SK-MEL-5 (cell line): ENCODE measurements around the gene DCDC1. TPM values are rescaled to one million over a fixed set of nuclear protein-coding genes. Genes with fewer than 3 reads are reported as not detected.
A peak's percentile ranks its signal among the peaks of the same experiment; 100 is the strongest.

Experiments
- DNase-seq: peaks from one replicate; pipeline ENCODE4 v3.0.0-alpha.2; 2016; ENCODE audit warnings: low read depth, low spot score
- in situ Hi-C: cut with HindIII; loops from 2 replicates; pipeline ENCODE4 v1.10.0; 2016; ENCODE audit warnings: low sequenced_read_pairs, high pct_unique_total_duplicates, low pct_unique_long_range_greater_than_20kb
- total RNA-seq: library from RNA; depleted of rRNA; stranded (reverse); fragments of >200 nt; shearing (Covaris generic); gene quantifications from 2 replicates; pipeline ENCODE4 v1.2.3, GENCODE V29; 2014

DCDC1 gene
- total RNA-seq, 1 experiment from 2014 or later, result not detected

DNA sequence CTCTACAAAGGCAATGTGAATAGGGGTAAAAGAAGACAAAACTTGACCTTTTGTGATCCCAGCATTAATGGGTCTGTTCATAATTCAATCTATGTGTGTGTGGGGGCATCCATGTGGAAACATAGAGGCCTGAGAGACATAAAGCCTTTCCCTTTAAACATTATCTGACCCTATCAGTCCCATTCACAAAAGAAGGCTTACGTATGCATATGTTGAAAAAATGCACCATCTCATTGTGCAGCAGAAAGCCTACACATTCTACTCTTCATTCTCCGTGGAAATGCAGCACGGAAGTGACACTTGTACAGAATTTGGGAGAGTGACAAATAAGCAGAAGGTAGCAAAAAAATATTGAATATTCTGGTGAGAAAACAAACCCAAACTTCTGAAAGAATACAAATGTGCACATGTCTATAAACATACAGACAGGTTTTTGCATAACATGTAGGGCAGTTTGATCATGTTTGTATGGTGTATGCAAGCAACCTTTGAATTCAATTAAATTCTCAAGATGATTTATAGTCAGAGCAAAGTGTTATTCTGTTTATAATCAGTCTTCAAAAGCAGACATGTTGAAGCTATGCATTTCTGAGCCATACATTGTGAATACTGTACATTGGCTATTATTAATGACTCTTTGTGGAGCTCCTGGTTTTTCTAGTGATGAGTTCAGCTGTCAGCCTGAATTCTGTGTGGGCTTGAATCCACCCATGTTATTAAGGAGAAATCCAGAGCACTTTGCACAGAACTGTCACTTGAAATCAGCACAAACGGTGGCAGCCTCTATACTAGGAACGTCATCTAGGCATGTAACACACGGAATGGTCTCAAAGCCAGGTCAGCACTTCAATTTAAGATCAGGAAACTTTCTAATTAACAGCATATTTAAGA, 236.8 kb downstream of the DCDC1 start:
- DNase-seq, result no peak
- in situ Hi-C loops, result no loop called here

DNA sequence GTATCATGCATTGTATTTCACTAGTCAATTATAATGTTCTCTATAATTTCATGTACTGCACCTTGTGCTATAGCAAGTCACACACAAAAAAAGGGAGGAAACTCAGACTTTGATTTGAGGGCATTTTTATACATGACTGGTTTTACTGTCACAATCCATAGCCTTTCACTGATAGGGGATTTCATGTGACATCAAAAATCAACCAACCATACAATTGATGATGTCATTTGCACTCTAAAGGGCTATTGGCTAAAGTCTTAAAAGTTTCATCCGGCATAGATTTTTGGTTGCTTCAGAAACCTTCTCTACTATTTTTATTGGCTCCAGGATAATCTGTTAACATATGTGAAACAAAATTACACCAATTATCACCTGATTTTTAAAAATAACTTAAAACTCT, 237.8 kb downstream of the DCDC1 start:
- DNase-seq, result no peak
- in situ Hi-C loops, result no loop called here

DNA sequence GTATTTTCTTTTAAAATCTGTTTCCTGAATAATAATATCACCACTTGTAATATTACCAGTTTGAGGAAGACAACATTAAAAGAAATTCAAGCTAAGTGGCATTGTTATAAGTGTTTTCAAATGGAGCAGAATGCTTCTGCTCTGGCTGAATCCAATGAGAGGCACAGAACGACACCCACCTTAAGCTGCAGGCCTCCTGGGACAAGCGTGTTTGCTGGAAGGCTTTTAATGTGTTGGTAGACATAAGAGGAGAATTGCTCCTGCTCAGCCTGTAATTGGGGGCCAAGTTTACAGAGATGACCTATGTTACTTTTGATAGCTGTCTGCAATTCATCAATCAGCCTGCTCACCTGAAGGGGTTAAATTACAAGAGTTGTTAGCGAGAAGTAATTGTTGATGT, 242.2 kb downstream of the DCDC1 start:
- no peak for DNase-seq
- in situ Hi-C loops, result no loop called here

DNA sequence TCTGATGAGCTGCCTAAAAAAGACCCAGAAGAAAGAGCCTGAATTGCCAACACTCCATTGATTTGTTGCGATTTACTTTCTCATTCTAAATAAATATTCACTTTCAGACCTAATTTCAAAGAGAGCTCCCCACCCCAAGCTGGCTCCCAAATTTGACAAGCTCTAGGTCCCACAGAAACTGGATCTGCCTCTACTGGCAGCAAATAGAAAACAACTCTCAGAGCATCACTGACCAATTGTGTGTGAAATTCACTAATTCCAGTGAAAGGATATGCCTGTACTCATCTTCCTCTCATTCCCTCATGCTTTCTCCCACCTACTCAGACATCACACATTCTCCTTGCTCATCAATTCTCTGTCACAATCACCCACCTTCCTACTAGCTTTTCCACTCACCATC, 249.1 kb downstream of the DCDC1 start:
- in situ Hi-C loops, result no loop called here
- DNase-seq, result no peak

DNA sequence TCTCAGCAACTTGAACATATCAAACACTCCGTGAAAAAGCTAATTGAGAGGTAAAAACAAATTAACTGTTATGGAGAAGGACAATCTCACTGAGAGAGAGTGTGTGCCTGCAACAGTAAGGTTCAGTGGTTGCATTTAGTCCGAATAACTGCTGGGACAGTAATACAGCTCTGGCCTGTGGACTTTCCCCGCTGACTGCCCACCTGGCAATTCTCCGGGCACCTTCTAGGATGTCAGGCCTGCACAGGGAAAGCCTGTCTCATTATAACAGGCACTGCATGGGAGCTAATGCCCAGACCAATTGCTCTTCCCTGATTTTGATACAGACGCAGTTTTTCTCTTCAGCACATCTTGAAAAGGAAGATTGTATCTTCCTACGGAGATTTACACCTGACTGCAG, 251.0 kb downstream of the DCDC1 start:
- DNase-seq, result no peak
- in situ Hi-C loops, result no loop called here

DNA sequence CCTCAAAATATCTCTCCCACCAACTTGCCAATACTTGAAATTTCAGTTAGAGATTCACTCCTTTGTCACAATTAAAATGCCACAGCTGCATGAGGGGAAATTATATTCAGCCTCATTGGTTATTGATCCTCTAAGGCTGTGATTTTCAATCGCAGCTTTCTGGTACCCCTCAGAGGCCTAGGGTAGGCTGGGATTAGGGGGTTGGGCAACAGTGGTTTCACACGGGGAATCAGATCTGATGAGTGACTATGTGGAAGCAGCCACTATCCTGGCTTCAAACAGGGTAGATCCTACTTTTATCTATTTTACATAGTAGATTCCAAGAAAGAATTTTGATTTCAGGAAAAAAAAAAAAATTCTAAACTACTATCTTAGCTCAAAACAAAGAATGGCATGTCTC, 252.5 kb downstream of the DCDC1 start:
- DNase-seq, result no peak
- in situ Hi-C loops, result no loop called here

DNA sequence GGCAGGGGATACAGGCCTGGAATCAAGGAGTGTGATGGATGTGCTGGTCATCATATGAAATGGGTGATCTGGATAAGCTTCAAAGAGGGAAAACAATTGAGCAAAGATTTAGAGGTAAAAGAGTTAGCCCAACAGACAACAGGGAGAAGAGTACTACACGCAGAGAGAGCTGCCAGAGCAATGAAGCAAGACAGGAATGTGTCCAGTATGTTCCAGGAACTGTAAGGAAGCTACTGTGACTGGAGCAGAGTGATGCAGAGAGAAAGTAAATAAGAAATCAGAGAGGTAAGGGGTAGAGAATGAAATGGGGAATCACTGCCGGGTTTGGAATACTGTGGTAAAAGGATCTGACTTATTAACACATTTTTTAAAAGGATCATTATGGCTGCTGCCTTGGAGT, 255.1 kb downstream of the DCDC1 start:
- in situ Hi-C loops, result no loop called here

DNA sequence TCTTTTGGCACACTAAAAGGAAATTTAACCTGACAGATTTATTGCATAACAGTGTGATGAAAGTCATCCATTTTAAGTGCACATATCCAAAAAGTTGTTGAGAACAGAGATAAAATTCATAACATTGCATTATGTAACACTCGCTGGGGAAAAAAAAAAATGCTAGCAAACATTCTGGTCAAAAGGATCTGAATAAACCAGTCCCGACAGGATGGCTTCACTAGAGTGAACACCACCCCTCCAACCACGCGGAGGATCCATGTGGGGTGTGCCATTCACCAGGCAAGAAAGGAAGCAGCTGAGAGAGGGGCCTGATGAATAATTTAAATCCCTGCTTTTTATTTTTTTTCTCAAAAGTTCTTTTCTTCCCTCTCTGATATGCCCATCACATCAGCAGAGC, 258.7 kb downstream of the DCDC1 start:
- in situ Hi-C loops, result no loop called here
- DNase-seq, result no peak

More for the DNA sequence above, 255.1 kb downstream of the DCDC1 start:
- DNase-seq, result no peak

DNA sequence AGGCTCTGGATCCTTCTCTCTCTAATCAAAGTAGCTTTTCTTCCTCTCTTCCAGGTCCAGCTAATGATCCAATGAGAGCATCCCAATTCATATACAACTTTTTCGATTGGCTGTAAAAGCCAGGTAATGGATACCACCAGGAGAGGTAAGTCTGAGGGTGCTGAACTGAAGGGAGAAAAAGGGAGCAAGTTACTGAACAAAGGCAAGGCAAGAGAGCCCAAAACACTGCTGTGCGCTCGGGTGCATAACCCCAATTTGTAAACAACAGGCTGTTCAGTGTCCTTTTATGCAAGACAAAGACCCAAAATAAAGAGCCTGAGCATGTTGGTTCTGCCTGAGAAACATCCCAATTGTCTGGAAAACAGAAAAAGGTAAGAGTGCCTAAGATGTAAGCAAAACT, 260.1 kb downstream of the DCDC1 start:
- in situ Hi-C loops, result no loop called here

DNA sequence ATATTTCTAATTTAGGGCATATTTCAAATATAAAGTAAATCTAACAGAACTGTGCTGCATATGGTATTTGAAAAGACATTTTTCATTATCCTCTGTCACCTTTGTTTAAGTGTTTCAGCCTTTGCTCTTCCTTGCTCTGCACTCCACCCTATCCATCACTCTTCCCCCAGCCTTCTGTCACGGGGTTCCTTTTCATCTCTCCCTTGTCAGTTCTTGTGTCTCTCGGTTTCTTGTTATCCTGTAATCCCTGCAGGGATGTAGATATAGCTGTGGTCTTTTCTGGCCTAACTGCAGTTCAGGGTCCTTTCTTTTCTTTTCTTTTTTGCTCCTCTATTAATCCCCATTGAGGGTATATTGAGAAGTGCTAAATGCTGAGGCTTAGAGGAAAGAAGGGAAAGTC, 261.9 kb downstream of the DCDC1 start:
- in situ Hi-C loops, result no loop called here
- DNase-seq, result no peak

More for the DNA sequence above, 260.1 kb downstream of the DCDC1 start:
- DNase-seq, result no peak

DNA sequence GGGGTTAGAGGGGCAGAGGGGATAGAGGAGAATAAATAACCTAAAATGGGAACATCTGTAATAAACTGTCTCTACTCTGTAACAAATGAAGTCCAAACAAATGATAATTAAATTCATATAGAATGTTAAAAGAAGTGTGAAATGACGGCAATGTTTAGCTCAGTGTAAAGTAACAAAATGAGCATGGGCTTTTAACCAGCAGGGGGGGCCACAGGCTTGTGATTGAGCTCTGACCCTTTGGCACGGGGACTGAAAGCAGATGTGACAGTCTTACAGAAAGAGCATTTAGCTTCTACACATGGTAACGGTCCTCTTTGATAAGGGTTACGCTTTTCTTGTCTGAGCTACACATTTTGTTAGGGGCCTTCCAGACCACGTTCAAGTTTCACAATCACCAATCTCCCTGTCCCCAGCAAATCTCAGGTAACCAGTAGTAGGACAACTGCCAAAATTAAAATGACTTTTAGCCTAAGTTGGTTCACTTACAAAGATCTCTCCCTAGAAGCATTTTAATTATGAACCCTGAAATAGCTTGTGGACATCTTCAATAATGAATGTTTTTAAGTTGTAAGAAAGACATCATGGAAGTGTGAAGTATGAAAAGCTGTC, 262.5 kb downstream of the DCDC1 start:
- peak; percentile 75 for DNase-seq
- in situ Hi-C loops, result no loop called here

DNA sequence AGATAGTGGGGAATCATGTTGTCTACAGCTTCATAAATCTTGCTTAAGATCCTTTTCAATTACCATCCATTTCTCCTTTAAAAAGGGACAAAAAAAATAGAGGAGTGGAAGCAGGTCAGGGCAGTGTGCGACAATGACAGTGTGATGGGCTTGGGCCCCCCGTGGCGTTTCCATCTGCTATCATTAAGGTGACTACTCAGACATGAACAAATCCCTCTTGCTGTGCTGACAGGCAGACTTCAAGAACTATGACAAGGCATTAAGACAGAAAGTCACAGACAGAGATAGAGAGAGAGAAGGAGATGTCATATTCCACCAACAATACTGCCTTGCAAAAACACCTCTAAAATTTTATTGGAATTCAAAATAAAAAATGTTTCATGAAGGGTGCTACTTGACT, 263.2 kb downstream of the DCDC1 start:
- no peak for DNase-seq
- in situ Hi-C loops, result no loop called here

DNA sequence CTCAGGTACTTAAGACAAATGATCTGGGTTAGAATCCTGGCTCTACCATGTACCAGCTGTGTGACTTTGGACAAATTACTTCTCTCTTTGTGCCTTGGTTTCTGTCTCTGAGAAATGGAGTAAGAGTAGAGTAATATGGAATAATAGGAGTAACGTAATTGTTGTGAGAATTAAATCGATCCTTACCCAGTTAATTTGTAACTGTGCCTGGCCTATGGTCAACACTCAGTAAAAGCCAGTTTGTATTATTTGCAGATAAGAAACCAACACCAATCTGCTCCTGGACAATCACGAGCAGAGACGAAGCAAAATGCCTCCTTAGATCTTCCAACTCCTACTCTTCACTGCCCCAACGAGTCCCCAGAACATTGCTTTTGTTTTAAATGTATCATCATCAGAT, 266.7 kb downstream of the DCDC1 start:
- DNase-seq, result no peak
- in situ Hi-C loops, result no loop called here

DNA sequence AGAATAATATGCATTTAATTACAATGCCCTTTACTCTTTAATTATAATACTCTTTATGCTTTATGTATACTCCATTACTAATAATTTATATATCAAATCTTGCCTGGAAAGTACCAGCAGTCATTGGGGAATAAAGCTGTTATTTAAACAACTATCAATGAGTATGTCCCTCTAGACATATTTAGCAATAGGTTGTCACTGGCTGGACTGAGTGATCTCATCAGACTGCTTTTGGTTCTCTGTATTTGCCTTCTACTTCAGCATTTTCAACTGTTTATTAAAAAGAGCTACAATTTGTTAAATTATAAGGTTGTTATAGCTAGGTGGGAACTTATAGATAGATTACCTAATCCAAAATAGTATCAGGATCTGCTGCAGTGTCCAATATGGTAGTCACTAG, 267.2 kb downstream of the DCDC1 start:
- in situ Hi-C loops, result no loop called here
- DNase-seq, result no peak

DNA sequence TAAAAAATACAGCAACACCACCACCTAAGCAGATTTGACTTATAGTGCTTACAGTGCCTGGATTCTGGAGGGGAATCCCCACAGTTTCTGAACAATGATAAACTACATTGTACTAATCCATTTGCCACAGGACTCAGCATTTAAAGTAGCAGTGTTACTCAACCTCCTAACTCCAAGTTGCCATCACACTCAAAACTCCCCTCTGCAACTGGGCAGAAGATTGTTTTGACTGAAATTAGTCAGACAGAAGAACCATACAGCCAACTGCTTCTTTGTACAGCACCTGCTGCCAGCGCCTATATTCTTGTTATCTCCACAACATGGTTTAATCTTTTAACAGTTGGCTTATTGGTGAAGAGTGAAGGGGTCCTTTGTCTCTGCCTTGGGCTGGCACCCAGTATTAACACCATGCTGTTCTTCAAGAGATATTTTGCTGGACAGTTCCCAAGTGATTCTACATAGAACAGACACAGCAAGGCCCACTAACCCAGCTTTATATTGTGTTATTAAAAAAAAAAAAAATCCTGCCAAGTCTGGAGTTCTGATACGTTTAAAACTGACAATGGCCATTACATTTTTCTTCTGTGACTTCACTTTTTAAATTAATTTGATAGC, 273.2 kb downstream of the DCDC1 start:
- in situ Hi-C loops, result no loop called here
- DNase-seq, result no peak

DNA sequence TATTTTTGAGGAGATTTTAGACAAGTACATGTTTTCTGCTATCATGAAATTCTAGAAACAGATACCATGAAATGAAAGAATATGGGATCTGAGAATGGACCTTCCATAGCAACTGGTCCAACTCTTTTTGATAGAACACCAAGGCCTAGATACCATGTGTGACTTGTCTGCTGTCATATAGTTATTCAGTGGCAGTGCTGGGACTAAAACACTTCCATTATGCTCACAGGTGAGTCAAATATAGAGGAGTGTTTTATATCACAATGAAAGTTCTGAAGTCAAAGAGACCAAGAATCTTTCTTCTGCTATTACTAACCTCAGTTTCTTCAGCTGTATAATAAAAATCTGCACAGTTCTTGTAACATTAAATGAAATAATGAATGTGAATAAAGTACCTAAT, 276.9 kb downstream of the DCDC1 start:
- in situ Hi-C loops, result no loop called here
- DNase-seq, result no peak

DNA sequence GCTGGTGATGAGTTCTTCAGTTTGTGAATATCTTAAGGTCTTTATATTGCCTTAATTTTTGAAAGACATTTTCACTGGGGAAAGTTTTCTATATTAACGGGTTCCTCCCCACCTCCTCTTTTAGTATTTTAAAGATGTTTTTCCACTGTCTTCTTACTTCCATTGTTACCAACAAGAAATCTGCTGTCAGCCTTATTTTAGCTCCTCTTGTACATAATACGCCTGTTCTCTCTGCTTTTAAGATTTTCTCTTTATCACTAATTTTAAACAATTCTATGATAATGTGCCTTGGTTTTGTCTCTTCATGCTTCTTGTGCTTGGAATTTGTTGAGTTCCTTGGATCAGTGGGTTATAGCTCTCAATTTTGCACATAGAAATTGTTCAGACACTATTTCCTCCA, 280.4 kb downstream of the DCDC1 start:
- no peak for DNase-seq
- in situ Hi-C loops, result no loop called here

DNA sequence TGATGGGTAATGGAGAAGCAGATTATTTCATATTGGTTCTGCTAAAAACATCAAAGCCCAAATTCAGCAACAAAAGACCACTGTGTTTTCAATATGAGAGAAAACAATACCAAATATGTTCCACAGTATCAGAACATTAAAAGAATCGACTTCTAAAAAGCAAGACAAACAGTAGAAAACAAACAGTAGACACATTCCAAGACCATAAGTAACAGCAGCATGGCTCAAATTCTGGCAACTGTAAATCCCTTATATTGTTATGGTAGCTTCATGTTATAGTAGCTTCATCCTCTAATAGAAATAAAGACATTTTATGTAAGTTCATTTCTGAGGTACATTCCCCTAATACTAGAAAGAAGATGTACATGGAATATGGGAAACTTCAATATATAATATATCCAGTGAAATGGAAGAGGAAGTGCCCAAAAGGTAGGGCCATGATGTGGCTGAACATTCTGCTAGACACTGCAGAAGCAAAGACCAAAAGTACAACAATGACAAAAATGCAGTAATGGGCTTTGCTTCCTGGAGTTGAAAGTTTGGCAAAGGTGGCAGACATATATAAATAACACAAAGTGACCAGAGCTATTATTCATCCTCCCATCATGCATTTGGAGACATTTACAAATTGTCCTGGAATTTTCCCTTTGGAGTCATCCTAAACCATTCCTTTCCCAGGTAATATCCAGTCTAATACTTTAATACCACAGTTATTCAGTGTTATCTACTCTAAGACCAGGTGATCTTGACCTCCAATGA, 299.9 kb downstream of the DCDC1 start:
- in situ Hi-C loops, result no loop called here
- no peak for DNase-seq
